Endodermal cell (in vitro differentiated cells): ENCODE measurements around the gene MALRD1. TPM values are rescaled to one million over a fixed set of nuclear protein-coding genes. Genes with fewer than 3 reads are reported as not detected.

Experiments used
- DNase-seq: peaks from one replicate; pipeline ENCODE4 v3.0.0-alpha.2; 2017
- H3K27ac ChIP-seq: 2 replicates; pipeline ENCODE4 v1.5.1; 2013; ENCODE audit warnings: mild to moderate bottlenecking, low read depth, low read length, moderate library complexity
- H3K27me3 ChIP-seq: 2 replicates; pipeline ENCODE4 v1.6.1; 2013; ENCODE audit warnings: mild to moderate bottlenecking, low read length, moderate library complexity; ENCODE audit not compliant: insufficient read depth, control insufficient read depth, poor library complexity, severe bottlenecking
- H3K36me3 ChIP-seq: 2 replicates; pipeline ENCODE4 v1.7.0; 2013; ENCODE audit warnings: mild to moderate bottlenecking, low read length, moderate library complexity; ENCODE audit not compliant: control insufficient read depth, insufficient read depth
- H3K4me1 ChIP-seq: one replicate; pipeline ENCODE4 v1.7.0; 2013; ENCODE audit warnings: low read length; ENCODE audit not compliant: control insufficient read depth, insufficient read depth
- H3K4me3 ChIP-seq: 2 replicates; pipeline ENCODE4 v1.5.1; 2013; ENCODE audit warnings: mild to moderate bottlenecking, low read length, moderate library complexity
- H3K9ac ChIP-seq: 2 replicates; pipeline ENCODE4 v1.6.1; 2013; ENCODE audit warnings: mild to moderate bottlenecking, low read length, moderate library complexity; ENCODE audit not compliant: poor library complexity, severe bottlenecking; ENCODE audit errors: extremely low read depth
- H3K9me3 ChIP-seq: 2 replicates; pipeline ENCODE4 v1.6.1; 2013; ENCODE audit warnings: mild to moderate bottlenecking, low read length, moderate library complexity; ENCODE audit not compliant: control insufficient read depth
- H3K27ac Mint-ChIP-seq: 2 replicates; pipeline ENCODE4 v1.8.0; 2020; ENCODE audit warnings: mixed read lengths
- H3K27me3 Mint-ChIP-seq: 2 replicates; pipeline ENCODE4 v1.8.0; 2021; ENCODE audit warnings: mild to moderate bottlenecking, mixed read lengths; ENCODE audit not compliant: insufficient read depth
- H3K36me3 Mint-ChIP-seq: 2 replicates; pipeline ENCODE4 v1.8.0; 2020; ENCODE audit warnings: low read depth, mixed read lengths
- H3K4me1 Mint-ChIP-seq: 2 replicates; pipeline ENCODE4 v1.8.0; 2020; ENCODE audit warnings: mixed read lengths
- H3K4me3 Mint-ChIP-seq: 2 replicates; pipeline ENCODE4 v1.8.0; 2020; ENCODE audit warnings: mild to moderate bottlenecking, moderate library complexity, mixed read lengths
- H3K9me3 Mint-ChIP-seq: 2 replicates; pipeline ENCODE4 v1.8.0; 2020; ENCODE audit warnings: mild to moderate bottlenecking, mixed read lengths
- WGBS, 2 experiments: methylation state at CpG; one replicate each; pipeline versions ENCODE4 v1.1.5 to v1.1.7; 2013; ENCODE audit warnings: missing lambda C conversion rate in 2 of 2, mixed read lengths in 1 of 2; ENCODE audit not compliant: insufficient coverage in 1 of 2, insufficient read length in 1 of 2; 5-methylcytosine and 5-hydroxymethylcytosine counted together
- total RNA-seq, 2 donors: library from RNA; stranded (reverse); fragmentation: NEBNext Ultra II Directional in 1 of 2; extraction: Animal tissue kit (Norgen Biotek cat#: 25700) in 1 of 2; gene quantifications; 2 replicates in 1 of 2; 3 replicates in 1 of 2; pipeline ENCODE4 v1.2.1, GENCODE V29; 2021
- TF ChIP-seq, protein P1 (sequence below): fragments of 200-600 bp; sonication (generic); conservative IDR thresholded peaks from 2 replicates; pipeline ENCODE4 v1.5.0; 2021; ENCODE audit warnings: antibody characterized with exemption, mild to moderate bottlenecking

The MALRD1 gene
- total RNA-seq, 2 donors from 2014 or later, result 0.64 to 1.5 TPM

DNA sequence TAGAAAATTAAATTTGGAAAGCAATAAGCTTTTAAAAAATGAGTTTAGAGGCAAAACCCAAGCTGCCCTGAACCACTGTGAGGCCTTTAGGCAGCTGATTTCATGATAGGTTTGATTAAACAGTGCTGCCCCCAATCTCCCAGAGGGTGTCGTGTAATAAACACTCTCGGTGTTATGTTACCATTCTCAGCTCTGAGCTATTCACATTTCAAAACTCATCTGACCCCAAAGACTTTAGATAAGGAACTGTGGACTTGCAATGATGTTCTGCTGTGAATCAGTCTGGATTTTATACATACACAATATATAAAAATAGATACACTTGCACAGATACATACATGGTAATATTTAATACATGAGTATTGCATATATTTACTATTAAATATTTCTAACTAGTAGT lies 120.4 kb downstream of the MALRD1 start:
- no peak for DNase-seq
- Histone ChIP-seq H3K27ac (no peak overlapping the region), H3K4me3 (no peak overlapping the region), H3K9ac (no peak overlapping the region), H3K36me3 (no peaks in the 10 kb centered on the region), H3K27me3 (no peaks in the 10 kb centered on the region), H3K9me3 (no peaks in the 10 kb centered on the region), H3K4me1 (no peaks in the 10 kb centered on the region)
- Mint-ChIP-seq H3K4me3 (no peak overlapping the region), H3K4me1 (peaks cover 2% of the 10 kb centered on the region), H3K27me3 (no peaks in the 10 kb centered on the region), H3K36me3 (no peaks in the 10 kb centered on the region), H3K9me3 (no peaks in the 10 kb centered on the region), H3K27ac (no peak overlapping the region)
- TF ChIP-seq, protein P1, sequence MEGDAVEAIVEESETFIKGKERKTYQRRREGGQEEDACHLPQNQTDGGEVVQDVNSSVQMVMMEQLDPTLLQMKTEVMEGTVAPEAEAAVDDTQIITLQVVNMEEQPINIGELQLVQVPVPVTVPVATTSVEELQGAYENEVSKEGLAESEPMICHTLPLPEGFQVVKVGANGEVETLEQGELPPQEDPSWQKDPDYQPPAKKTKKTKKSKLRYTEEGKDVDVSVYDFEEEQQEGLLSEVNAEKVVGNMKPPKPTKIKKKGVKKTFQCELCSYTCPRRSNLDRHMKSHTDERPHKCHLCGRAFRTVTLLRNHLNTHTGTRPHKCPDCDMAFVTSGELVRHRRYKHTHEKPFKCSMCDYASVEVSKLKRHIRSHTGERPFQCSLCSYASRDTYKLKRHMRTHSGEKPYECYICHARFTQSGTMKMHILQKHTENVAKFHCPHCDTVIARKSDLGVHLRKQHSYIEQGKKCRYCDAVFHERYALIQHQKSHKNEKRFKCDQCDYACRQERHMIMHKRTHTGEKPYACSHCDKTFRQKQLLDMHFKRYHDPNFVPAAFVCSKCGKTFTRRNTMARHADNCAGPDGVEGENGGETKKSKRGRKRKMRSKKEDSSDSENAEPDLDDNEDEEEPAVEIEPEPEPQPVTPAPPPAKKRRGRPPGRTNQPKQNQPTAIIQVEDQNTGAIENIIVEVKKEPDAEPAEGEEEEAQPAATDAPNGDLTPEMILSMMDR, result no peak
- WGBS, 2 experiments, result 81 to 100% methylated on average over 2 of the region's 2 CpGs

GRCh38 chr10:19169684-19170083 lies 121.1 kb downstream of the MALRD1 start:
- no peaks in the 10 kb centered on the region for H3K9me3 Mint-ChIP-seq
- H3K4me3 Mint-ChIP-seq, result no peak overlapping the region
- Histone ChIP-seq H3K9ac (no peak overlapping the region), H3K27me3 (no peaks in the 10 kb centered on the region), H3K9me3 (no peaks in the 10 kb centered on the region), H3K4me1 (no peaks in the 10 kb centered on the region), H3K4me3 (no peak overlapping the region), H3K27ac (no peak overlapping the region), H3K36me3 (no peaks in the 10 kb centered on the region)
- 80% methylated on average over 1 of the region's 2 CpGs; no CpG with 5 or more reads in 1 of the 2 experiments for WGBS, 2 experiments
- H3K27me3 Mint-ChIP-seq, result no peaks in the 10 kb centered on the region
- H3K4me1 Mint-ChIP-seq, result peaks cover 2% of the 10 kb centered on the region
- H3K36me3 Mint-ChIP-seq, result no peaks in the 10 kb centered on the region
- DNase-seq, result no peak
- TF ChIP-seq, protein P1, result no peak
- H3K27ac Mint-ChIP-seq, result no peak overlapping the region

- Mint-ChIP-seq H3K9me3 (no peaks in the 10 kb centered on the region), H3K4me1 (no peaks in the 10 kb centered on the region), H3K36me3 (no peaks in the 10 kb centered on the region), H3K27ac (no peak overlapping the region), H3K4me3 (no peak overlapping the region), H3K27me3 (no peaks in the 10 kb centered on the region)
- Histone ChIP-seq H3K36me3 (no peaks in the 10 kb centered on the region), H3K9ac (no peak overlapping the region), H3K9me3 (no peaks in the 10 kb centered on the region), H3K4me3 (no peak overlapping the region), H3K4me1 (no peaks in the 10 kb centered on the region), H3K27ac (no peak overlapping the region), H3K27me3 (no peaks in the 10 kb centered on the region)
- TF ChIP-seq, protein P1, result no peak
- DNase-seq, result no peak
- WGBS, 2 experiments, result 93 to 96% methylated on average over 6 to 8 of the region's 8 CpGs
Observed at GRCh38 chr10:19178675-19179074, 130.1 kb downstream of the MALRD1 start.
